ENCODE data around the gene CPN1. TPM values are rescaled to one million over a fixed set of nuclear protein-coding genes. Genes with fewer than 3 reads are reported as not detected.
"Not testable (repeated sequence)": the region's sequence is repeated elsewhere in the genome, so short reads cannot be mapped to it uniquely, and the experiment has no call there.

CPN1 gene
- total RNA-seq, 1 experiment from 2014 or later, result not detected

GRCh38 chr10:100089241-100089640 is 7.6 kb upstream of the CPN1 start:
- CTCF ChIA-PET, result interaction anchor here (0.6 to 0.8 kb wide), 3 partner anchors 44 to 1919 kb away, joined by 3 read pairs; no protein-coding TSS in a partner anchor
- Mint-ChIP-seq H3K9me3 (ENCODE audit: unreplicated experiment) (no peaks in the 10 kb centered on the region), H3K36me3 (ENCODE audit: insufficient read depth, unreplicated experiment) (no peaks in the 10 kb centered on the region), H3K4me1 (ENCODE audit: insufficient read depth, unreplicated experiment) (no peaks in the 10 kb centered on the region), H3K27ac (ENCODE audit: low read depth, unreplicated experiment) (no peak overlapping the region), H3K4me3 (ENCODE audit: unreplicated experiment) (no peak overlapping the region), H3K27me3 (ENCODE audit: insufficient read depth, unreplicated experiment) (peaks cover 14% of the 10 kb centered on the region)
- BruUV-seq (replicated peaks), result no TSS peak
- POLR2A ChIA-PET, result no interaction called here
- intact Hi-C loops (cut with micrococcal nuclease), result no loop called here
- DNase-seq (ENCODE audit: unreplicated experiment), result no peak
- no peak for TF ChIP-seq CTCF (IDR thresholded peaks at IDR 0.05; ENCODE audit: unreplicated experiment)

GRCh38 chr10:100086708-100087107 is 5.0 kb upstream of the CPN1 start:
- POLR2A ChIA-PET; DNase-seq (ENCODE audit: unreplicated experiment); intact Hi-C loops (cut with micrococcal nuclease); CTCF ChIA-PET; H3K27ac Mint-ChIP-seq (ENCODE audit: low read depth, unreplicated experiment); H3K4me3 Mint-ChIP-seq (ENCODE audit: unreplicated experiment); H3K9me3 Mint-ChIP-seq (ENCODE audit: unreplicated experiment); BruUV-seq (replicated peaks); H3K36me3 Mint-ChIP-seq (ENCODE audit: insufficient read depth, unreplicated experiment); H3K4me1 Mint-ChIP-seq (ENCODE audit: insufficient read depth, unreplicated experiment): not testable (repeated sequence)
- H3K27me3 Mint-ChIP-seq (ENCODE audit: insufficient read depth, unreplicated experiment), result peaks cover 14% of the 10 kb centered on the region

GRCh38 chr10:100085596-100085995 is 3.9 kb upstream of the CPN1 start:
- H3K4me1 Mint-ChIP-seq (ENCODE audit: insufficient read depth, unreplicated experiment), result no peaks in the 10 kb centered on the region
- no peak for DNase-seq (ENCODE audit: unreplicated experiment)
- peaks cover 14% of the 10 kb centered on the region for H3K27me3 Mint-ChIP-seq (ENCODE audit: insufficient read depth, unreplicated experiment)
- H3K27ac Mint-ChIP-seq (ENCODE audit: low read depth, unreplicated experiment), result no peak overlapping the region
- ChIA-PET POLR2A (interaction anchor here (0.6 kb wide), 1 partner anchor 158 kb away, joined by 4 read pairs; no protein-coding TSS in a partner anchor), CTCF (interaction anchor here (0.5 to 2.0 kb wide), 3 partner anchors 40 to 209 kb away, joined by 3 to 4 read pairs (median 4); no protein-coding TSS in a partner anchor)
- H3K36me3 Mint-ChIP-seq (ENCODE audit: insufficient read depth, unreplicated experiment), result no peaks in the 10 kb centered on the region
- H3K4me3 Mint-ChIP-seq (ENCODE audit: unreplicated experiment), result no peak overlapping the region
- TF ChIP-seq CTCF (IDR thresholded peaks at IDR 0.05; ENCODE audit: unreplicated experiment), result no peak
- no peaks in the 10 kb centered on the region for H3K9me3 Mint-ChIP-seq (ENCODE audit: unreplicated experiment)
- BruUV-seq (replicated peaks), result no TSS peak
- intact Hi-C loops (cut with micrococcal nuclease), result no loop called here

GRCh38 chr10:100083623-100084022 is 2.0 kb upstream of the CPN1 start:
- POLR2A ChIA-PET, result no interaction called here
- no peak overlapping the region for H3K27ac Mint-ChIP-seq (ENCODE audit: low read depth, unreplicated experiment)
- BruUV-seq (replicated peaks), result no TSS peak

GRCh38 chr10:100082276-100082675 is 607 bp upstream of the CPN1 start:
- not testable (repeated sequence) for H3K9me3 Mint-ChIP-seq (ENCODE audit: unreplicated experiment)

More at GRCh38 chr10:100083623-100084022, 2.0 kb upstream of the CPN1 start:
- intact Hi-C loops (cut with micrococcal nuclease), result no loop called here
- H3K9me3 Mint-ChIP-seq (ENCODE audit: unreplicated experiment), result no peaks in the 10 kb centered on the region
- peaks cover 22% of the 10 kb centered on the region for H3K27me3 Mint-ChIP-seq (ENCODE audit: insufficient read depth, unreplicated experiment)
- CTCF ChIA-PET, result no interaction called here
- H3K36me3 Mint-ChIP-seq (ENCODE audit: insufficient read depth, unreplicated experiment), result no peaks in the 10 kb centered on the region
- DNase-seq (ENCODE audit: unreplicated experiment), result no peak
- H3K4me1 Mint-ChIP-seq (ENCODE audit: insufficient read depth, unreplicated experiment), result no peaks in the 10 kb centered on the region
- H3K4me3 Mint-ChIP-seq (ENCODE audit: unreplicated experiment), result no peak overlapping the region
- TF ChIP-seq CTCF (IDR thresholded peaks at IDR 0.05; ENCODE audit: unreplicated experiment), result no peak

More at GRCh38 chr10:100082276-100082675, 607 bp upstream of the CPN1 start:
- H3K27me3 Mint-ChIP-seq (ENCODE audit: insufficient read depth, unreplicated experiment), result peaks cover 13% of the 10 kb centered on the region
- BruUV-seq (replicated peaks); POLR2A ChIA-PET; intact Hi-C loops (cut with micrococcal nuclease); DNase-seq (ENCODE audit: unreplicated experiment); H3K27ac Mint-ChIP-seq (ENCODE audit: low read depth, unreplicated experiment); H3K36me3 Mint-ChIP-seq (ENCODE audit: insufficient read depth, unreplicated experiment); H3K4me3 Mint-ChIP-seq (ENCODE audit: unreplicated experiment); H3K4me1 Mint-ChIP-seq (ENCODE audit: insufficient read depth, unreplicated experiment): not testable (repeated sequence)
- CTCF ChIA-PET, result interaction anchor here (1.7 kb wide), 1 partner anchor 36 kb away, joined by 5 read pairs; no protein-coding TSS in a partner anchor
